ENCODE data around the gene MEAF6.

MEAF6 gene

GRCh38 chr1:37482796-37483744 lies 31.5 kb downstream of the MEAF6 start:
- no peak for FAIRE-seq

- no peak for FAIRE-seq
These were observed 32.4 kb downstream of the MEAF6 start for GRCh38 chr1:37482004-37482785.

DNA sequence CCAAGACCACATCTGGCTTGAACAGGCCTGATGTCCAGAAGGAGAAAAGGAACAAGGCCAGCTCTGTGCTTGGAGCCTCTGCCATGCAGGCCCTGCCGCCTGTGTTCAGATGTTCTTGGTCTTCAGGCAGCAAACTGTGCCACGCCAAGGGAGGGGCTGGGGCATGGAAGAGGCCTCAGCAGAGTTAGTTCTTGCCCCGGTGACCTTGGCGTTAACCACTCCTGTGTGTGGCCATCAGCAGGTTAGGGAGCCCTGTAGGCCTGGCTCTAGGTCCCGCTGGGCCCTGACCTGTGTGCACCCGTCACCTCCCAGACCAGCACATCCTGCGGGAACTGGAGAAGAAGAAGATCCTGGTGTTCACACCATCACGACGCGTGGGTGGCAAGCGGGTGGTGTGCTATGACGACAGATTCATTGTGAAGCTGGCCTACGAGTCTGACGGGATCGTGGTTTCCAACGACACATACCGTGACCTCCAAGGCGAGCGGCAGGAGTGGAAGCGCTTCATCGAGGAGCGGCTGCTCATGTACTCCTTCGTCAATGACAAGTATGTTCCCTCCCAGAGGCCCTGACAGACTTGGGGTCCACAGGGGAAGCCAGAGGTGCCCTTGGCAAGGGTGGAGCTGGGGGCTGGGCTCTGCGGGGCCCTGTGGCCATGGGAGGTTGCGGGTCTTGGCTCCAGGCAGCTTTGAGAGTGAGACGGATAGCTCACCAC lies 33.1 kb downstream of the MEAF6 start:
- FAIRE-seq = no peak

DNA sequence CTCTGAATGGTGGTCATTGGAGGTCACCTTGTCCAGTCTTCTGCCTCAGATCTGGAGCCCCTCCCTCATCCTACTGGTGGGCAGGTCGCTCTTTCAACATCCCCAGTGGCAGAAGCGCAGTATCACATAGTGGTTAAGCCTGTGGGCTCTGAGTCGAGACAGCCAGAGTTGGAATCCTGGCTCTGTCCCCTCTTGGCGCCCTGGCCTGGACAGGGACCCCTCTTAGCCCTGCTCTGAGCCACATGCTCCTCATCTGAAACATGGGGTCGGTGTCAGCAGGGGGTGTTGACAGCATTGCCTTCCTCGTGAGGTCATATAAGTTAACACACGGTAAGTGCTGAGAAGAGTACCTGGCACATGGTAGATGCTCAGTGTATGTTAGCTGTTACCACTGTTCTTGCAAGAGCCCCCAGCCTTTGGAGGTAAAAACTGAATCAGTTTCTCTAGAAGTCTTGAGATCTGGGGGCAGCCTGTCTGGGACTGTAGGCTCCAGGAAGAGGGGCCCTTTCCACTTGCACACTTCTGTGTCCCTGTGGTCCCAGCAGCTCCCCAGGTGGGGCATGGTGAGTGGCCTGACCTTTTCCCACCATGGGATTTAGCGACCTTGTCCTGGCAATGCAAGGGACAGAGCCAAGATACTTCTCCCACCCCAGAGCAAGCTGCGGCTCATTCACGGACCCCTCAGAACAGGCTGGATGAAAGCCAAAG lies 33.8 kb downstream of the MEAF6 start:
- no peak for FAIRE-seq

DNA sequence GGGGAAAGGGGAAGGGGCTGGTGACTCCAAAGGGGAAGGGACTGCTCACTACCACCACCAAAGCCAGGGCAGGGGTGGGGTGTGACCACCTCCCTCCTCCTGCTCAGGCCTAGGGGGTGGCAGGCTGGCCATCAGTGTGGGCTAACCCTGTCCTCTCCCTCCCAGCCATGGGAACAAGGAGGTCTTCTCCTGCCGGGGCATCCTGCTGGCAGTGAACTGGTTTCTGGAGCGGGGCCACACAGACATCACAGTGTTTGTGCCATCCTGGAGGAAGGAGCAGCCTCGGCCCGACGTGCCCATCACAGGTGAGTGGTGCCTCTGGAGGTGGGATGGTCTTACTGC lies 34.5 kb downstream of the MEAF6 start:
- no peak for FAIRE-seq

GRCh38 chr1:37479255-37480124 lies 35.1 kb downstream of the MEAF6 start:
- no peak for FAIRE-seq

DNA sequence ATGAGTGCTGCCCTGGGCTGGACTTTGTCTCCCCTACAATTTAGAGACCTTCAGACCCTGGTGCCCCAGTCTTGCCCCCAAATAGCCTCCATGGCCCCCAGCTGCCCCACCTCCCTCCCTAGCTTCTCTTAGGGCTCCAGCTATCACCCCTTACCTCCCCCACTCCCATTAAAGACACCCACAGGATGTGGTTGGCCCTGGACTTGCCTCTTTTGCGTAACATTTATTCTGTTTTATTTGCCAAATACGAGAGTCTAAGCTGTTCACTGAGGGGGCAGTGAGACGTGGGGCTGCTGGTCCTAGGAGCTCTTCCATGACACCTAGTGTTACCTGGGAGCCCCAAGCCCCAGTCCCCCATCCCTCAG lies 35.7 kb downstream of the MEAF6 start:
- no peak for FAIRE-seq

GRCh38 chr1:37478451-37478881 lies 36.1 kb downstream of the MEAF6 start:
- no peak for FAIRE-seq

DNA sequence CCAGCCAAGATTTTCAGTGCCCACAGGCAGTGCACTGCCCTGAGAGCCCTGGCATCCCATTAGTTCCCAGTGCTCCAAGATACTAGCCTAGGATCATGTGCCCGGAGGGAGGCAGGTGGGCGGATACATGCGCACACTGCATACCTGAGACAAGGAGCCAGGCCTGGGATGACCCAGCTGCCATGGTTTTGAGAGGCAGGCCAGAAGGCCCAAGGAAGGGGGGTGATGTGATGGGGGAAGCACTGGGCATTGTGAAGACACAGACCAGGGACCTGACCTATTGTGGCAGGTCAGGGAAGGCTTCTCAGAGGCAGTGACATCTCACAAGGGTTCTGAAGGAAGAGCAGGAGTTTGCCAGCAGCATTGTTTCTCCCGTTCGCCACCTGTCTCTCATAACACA lies 36.6 kb downstream of the MEAF6 start:
- no peak for FAIRE-seq

DNA sequence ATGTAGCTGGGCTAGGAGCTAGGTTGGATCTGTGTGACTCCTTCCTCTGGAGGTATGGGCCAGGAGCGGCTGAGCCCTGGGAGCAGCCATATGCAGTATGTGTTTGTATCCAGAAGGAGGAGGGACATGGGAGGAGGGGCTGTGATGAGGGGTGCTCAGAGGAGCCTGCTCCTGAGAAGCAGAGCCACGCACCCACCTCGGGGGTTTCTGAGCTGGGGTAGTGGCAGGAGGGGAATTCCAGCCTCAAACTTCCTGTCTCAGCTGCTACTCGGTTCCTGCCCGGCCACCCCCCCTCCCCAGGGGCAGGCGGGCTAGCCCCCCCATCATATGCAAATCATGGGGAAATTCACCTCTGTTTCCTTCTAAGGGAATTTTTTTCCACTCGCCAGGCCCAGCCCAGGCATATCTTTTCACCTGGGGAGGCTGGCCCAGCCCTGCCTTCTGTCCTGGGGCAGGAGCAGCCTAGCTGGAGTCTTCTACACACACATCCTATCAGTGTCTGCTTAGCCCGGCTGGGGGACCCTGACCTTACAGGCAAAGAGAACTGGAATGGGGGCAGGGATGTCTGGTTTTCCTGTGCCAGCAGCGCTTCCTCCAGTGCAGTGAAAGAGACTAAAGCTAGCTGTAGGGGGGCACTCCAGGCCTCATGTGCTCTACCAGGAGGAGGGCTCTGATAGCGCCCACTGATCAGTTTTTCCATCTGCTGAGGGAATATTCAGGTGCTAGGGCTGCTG lies 37.2 kb downstream of the MEAF6 start:
- no peak for FAIRE-seq

DNA sequence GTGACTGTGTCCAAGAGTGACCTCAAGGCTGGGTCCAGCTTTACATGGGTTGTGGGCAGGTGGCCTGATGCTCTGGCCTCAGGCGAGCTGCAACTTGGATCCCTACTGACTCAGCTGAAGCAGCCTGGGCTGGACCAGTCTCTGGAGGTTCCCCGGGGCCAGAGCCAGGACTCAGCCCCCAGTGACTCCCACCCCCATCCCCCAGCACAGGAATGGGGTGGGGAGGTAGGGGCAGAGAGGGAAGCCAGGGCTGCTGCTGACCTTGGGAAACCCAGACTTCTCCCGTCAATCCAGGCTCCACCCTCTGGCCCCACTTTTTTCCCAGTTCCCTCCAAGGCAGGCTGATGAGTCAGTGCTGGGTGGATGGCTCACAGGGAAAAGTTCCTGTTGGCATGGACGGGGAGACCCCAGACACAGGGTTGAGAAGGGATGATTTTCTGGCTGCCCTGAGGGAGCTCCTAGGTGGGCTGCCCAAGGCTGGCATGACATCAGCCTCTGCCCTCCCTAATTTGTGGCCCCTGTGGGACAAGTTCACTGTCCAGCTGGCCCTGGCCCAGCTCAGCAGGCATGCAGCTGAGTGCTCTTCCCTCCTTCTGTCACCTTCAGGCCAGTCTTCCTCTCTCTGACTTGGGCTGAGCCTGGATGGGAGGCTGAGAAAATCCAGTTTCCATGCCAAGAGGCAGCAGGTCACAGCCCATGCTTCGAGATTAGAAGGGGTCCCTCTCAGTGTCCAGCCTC lies 37.9 kb downstream of the MEAF6 start:
- FAIRE-seq = no peak

- FAIRE-seq = no peak
These were observed 38.5 kb downstream of the MEAF6 start for GRCh38 chr1:37476087-37476452.

- FAIRE-seq = no peak
These were observed 39.0 kb downstream of the MEAF6 start for GRCh38 chr1:37475380-37476086.

GRCh38 chr1:37474697-37475379 lies 39.7 kb downstream of the MEAF6 start:
- no peak for FAIRE-seq

DNA sequence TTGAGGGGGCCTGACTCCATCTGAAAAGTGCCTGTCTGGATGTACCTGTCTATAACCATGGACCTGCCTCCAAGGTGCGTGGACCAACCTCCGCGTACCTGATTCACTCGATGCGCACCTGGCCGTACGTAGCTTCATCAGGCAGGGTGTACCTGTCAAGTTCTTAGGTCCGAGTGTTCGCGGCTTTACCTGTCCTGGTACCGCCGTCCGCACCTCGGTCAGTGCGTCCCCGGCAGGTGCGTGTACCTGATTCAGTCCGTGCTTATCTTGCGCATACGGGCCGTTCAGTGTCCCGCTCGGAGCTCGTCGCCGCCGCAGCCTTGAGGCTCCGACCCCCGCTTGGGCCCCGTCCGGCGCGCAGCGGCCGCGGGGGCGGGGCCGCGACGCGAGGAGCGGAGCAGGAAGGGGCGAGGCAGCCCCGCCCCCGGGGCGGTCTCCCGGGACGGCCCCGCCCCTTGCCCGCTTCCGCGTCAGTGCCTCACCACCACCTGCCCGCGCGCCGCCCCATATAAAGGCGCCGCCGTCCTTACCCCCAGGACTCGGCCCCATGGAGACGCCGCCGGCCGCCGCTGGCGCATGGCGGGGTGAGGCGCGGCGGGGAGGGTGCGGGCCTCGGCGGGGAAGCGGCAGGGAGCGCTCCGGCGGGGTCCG lies 40.4 kb downstream of the MEAF6 start, which contains the start of gene ZC3H12A:
TSS of gene ZC3H12A (plus strand) at position 535 of the 651 bp plus-strand sequence. CDS start 917 bp downstream, outside the sequence.
- no peak for FAIRE-seq

DNA sequence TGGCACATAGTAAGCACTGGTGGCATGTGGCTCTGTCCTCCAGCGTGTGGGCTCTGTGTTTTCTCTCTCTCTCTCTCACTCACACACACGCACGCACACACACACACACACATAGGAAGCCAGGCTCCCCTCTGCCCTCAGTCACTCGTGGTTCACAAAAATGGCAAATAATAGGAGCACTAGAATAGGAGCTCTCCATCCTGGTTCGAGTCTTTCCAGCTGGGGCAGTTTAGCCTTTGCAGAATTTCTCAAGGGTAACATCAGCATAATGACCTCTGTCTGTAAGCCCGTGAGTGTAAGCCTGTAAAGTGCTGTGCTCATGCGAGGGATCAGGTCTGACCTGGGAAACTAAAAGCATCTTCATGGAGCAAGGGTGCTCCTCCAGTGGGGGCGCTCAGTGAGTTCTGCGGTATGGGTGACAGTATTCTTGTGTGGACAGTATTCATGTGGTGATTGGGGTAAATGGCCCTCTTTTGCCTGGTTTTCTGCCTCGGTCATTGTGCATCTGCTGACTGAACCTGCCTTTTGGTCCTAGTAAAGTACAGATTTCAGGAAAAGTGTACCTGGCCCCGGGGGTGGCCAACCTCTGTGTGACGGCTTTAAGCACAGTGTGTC lies 41.0 kb downstream of the MEAF6 start:
- FAIRE-seq = no peak

DNA sequence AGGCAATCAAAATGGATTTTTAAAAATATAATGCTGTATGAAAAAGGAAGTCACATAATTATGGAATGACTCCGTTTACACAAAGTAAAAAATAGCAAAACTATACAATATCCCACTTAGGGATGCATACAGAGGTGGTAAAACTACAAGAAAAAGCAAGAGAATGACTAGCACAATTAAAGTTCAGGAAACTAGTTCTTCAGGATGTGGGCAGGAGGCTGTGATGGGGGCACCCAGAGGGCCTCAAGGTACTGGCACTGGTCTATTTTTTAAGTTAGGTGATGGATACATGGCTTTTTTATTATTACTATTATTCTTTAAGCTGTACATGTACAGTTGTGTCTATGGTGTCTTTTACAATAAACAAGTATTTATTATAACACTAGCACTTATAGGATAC lies 41.6 kb downstream of the MEAF6 start:
- no peak for FAIRE-seq

DNA sequence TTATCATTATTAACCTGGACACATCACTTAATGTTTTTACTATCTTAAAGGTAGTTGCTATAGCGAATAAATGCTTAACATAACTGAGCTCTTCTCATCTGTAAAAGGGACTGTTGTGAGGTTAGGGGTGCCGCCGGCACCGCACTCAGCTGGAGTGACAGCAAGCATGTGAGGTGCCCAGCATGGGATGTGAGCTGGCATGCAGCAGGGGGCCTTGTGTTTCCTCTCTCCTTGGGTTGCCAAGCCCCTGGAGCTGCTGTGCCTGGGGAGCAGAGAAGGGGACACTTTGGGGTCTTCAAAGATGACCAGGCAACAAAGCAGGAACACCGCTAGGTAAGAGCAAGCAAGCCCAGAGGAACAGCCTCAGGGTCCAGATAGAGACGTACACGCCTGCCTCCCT lies 42.3 kb downstream of the MEAF6 start:
- no peak for FAIRE-seq

Measured in islet of Langerhans (tissue), 1 donor.